Stimulated activated CD8-positive, alpha-beta memory T cell treated with anti-CD3 and anti-CD28 coated beads, Interleukin-7, amount 100 ng/mL, for 4 hours (primary cell): Measurements from ENCODE around the gene SLITRK3.
"Not testable (repeated sequence)": the region's sequence is repeated elsewhere in the genome, so short reads cannot be mapped to it uniquely, and the experiment has no call there.

Experiments used
- DNase-seq, 2 donors: peaks; one replicate each; pipeline ENCODE4 v3.0.0-alpha.2; 2020; ENCODE audit warnings: low read depth in 2 of 2

Gene SLITRK3

DNA sequence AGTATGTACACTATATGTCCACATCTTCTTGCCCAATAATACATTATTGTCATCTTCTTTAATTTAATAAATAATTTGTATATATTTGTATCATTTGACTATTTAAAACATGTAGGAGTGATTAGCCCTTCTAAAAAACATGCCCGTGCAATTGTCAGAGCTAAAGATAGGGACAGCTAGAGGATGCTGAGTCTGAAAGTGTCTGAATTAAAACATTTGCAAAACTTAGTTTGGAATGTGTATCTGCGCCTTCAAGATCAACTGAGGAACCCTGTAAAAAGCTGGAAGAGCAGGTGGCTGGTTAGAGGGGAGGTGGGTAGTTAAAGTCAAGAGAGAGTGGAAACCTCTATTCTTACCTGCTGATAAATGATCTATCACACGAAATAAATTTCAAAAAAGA lies 4.7 kb downstream of the SLITRK3 start:
- DNase-seq = no peak

DNA sequence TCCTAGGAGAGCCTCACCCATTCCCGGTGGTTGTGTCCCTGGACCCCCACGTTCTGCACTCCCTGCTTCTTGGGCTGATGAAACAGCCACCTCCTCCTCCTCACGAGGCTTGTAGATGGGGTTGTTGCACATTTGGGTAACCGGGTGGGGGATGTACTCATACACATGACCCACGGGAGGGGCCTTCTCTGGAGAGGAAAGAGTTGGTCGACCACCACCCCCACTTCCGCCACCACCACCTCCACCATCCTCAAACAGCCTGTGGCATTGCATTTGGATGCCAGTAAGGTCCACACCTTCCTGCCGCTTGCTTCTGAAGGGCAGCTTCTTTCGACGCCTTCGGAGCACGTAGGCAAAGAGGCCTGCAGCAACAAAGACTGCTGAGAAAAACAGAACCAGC lies 7.7 kb downstream of the SLITRK3 start:
- DNase-seq = no peak

DNA sequence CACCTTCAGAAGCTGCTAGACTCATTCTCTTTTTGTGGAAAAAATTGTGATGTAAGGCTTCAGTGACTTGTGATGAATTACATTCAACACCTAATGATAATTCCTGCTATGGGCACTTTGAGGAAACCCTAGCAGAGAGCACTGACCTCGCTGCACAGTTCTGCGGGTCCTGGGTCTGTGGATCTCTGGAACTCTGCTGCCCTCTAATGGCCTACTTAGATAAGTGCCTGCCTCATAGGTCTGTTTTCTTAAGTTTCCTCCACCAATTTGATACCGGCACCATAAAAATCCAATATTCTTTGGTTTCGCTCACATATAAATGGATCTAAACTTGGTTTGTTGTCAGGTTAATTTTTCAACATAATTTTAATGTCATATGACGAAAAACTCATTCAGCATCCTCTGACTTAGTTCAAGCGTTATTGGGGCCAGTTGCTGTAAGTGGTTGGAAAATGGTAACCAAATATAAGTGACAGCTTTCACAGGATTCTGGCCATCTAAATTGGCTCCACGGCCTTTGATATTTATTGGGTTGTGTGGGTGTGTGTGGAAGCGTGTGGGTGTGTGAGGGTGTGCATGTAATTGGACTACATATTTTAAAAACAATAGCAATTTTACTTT lies 10.4 kb downstream of the SLITRK3 start:
- no peak for DNase-seq

GRCh38 chr3:165181556-165181955 lies 14.6 kb downstream of the SLITRK3 start:
- no peak for DNase-seq

DNA sequence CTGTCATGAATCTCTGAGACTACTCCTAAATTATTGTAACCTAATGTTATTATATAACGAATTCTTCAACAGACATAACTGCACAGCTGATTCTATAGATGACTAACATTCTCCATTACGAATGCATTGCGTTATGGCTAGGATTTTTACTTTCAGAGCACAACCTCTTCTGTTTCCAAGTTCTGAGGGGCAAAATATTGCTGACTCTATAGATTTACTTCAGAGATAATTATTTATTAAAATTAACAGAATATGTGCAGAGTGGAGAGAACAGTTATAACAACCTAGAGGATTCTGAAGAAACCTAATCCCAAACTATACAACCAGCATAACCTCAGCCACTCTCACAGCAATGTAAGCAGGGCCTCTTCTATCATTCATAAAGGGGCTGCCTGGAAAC lies 25.9 kb downstream of the SLITRK3 start:
- no peak for DNase-seq

DNA sequence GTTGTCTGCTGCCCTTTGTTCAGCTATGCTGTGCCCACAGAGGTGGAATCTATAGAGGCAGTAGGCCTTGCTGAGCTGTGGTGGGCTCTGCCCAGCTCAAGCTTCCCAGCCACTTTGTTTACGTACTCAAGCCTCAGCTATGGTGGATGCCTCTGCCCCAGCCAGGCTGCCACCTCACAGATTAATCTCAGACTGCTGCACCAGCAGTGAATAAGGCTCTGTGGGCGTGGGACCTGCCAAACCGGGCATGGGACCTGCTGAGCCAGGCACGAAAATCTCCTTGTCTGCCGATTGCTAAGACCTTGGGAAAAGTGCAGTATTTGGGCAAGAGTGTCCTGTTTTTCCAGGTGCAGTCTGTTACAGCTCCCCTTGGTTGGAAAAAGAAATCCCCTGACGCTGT lies 26.8 kb downstream of the SLITRK3 start:
- no peak for DNase-seq

GRCh38 chr3:165162883-165163282 lies 33.3 kb downstream of the SLITRK3 start:
- no peak for DNase-seq

- DNase-seq = no peak
Observed at GRCh38 chr3:165159760-165160421, 36.3 kb downstream of the SLITRK3 start.

- DNase-seq = no peak
Observed at GRCh38 chr3:165158011-165158410, 38.2 kb downstream of the SLITRK3 start.

- no peak for DNase-seq
Observed at GRCh38 chr3:165156757-165157420, 39.3 kb downstream of the SLITRK3 start.

DNA sequence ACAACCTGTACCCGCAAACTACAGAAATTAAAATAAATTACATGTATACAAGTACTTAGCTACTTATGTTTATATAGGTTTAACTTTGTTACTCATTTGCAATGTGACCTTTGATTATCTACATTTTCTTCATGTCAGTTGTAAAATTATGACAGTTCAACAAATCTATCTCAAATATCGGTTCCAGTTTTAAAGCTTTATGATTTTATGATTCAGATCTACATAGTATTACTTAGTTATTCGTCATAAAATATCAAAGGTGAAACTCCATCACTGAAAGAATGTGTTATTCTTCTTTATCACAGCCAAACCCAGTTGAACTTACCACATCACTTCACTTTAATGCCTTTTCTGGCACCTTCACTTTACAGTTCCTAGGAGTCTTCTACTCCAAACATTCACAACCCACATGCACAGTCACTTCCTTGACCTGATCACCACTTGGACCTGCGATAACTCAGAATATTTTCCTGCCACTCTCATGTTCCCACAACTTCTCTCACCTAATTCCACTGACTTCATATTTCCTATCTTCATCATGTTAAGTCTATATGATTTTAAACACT lies 47.2 kb downstream of the SLITRK3 start:
- no peak for DNase-seq

DNA sequence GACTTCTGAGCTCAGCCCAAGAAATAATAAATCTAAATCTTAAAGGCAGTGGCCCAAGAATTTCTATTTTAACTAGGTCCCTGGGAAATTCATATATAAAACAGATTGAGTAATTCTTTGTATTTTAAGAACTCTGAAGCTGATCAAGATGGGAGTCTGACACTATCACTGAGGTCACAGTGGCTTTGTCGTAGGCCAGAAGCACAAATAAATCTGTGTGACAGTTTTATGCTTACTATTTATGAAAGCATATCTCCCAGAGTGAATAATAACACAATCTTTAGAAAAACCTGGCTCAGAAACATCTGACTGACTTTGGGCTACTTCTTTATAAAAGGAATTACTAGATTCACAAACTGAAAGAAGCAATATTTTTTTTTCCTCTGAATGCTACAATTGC lies 51.9 kb downstream of the SLITRK3 start:
- no peak for DNase-seq

DNA sequence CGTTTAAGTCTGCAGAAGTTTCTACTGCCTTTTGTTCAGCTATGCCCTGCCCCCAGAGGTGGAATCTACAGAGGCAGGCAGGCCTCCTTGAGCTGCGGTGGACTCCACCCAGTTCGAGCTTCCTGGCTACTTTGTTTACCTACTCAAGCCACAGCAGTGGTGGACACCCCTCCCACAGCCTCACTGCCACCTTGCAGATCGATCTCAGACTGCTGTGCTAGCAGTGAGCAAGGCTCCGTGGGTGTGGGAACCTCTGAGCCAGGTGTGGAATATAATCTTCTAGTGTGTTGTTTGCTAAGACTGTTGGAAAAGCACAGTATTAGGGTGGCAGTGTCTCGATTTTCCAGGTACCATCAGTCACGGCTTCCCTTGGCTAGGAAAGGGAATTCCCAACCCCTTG lies 56.3 kb downstream of the SLITRK3 start:
- DNase-seq = not testable (repeated sequence)
